GM12878 (cell line): ENCODE data around the gene TDRD9. TPM values are rescaled to one million over a fixed set of nuclear protein-coding genes. Genes with fewer than 3 reads are reported as not detected.

Source experiments
- ATAC-seq: fragments of 200-7000 bp; cut with Tn5 transposase; 3 replicates; pipeline ENCODE4 v1.9.1; 2020; ENCODE audit warnings: mild to moderate bottlenecking, moderate library complexity
- BruUV-seq: library from RNA; stranded (reverse); fragments of 400-500 nt; replicated peaks from 2 replicates; lab custom pipeline; 2021; lab: Mats Ljungman, UMichigan
- CTCF ChIA-PET: fragments of 300-600 bp; sonication (Branson Sonifier 250); formaldehyde crosslinking; extraction: SDS; loops from one replicate; lab custom pipeline; 2021; ENCODE audit warnings: inconsistent platforms; lab: Yijun Ruan, JAX
- POLR2A ChIA-PET: fragments of 350-600 bp; formaldehyde crosslinking; extraction: SDS; loops from one replicate; lab custom pipeline; 2021; ENCODE audit warnings: inconsistent platforms; lab: Charles Lee
- RAD21 ChIA-PET: fragments of 300-600 bp; sonication (Branson Sonifier 250); formaldehyde crosslinking; loops from one replicate; lab custom pipeline; 2023; ENCODE audit warnings: antibody characterized with exemption; ENCODE audit not compliant: unreplicated experiment; lab: Charles Lee
- SMC1A ChIA-PET: fragments of 300-600 bp; sonication (Branson Sonifier 250); formaldehyde crosslinking; loops from one replicate; lab custom pipeline; 2023; ENCODE audit not compliant: unreplicated experiment, uncharacterized antibody; lab: Charles Lee
- DNase-seq: peaks from one replicate; pipeline ENCODE4 v3.0.0-alpha.2; 2011; ENCODE audit warnings: low read depth, low spot score
- FAIRE-seq: peaks from 3 replicates; lab custom pipeline; 2011; peaks lifted over from hg19 to GRCh38; lab: Jason Lieb, UNC
- H2AFZ ChIP-seq: 2 replicates; pipeline ENCODE4 v1.6.0; 2011; ENCODE audit warnings: low read depth, low read length, control low read depth; ENCODE audit not compliant: control insufficient read depth
- H3K27ac ChIP-seq: 2 replicates; pipeline ENCODE4 v1.5.1; 2011; ENCODE audit warnings: control low read depth; ENCODE audit not compliant: control insufficient read depth, insufficient read depth
- H3K27me3 ChIP-seq, 2 experiments: replicated peaks in 1 of 2; 2 replicates each; pipeline versions ENCODE4 v1.6.0 to v1.6.1; 2011; ENCODE audit warnings: low read length in 1 of 2; ENCODE audit not compliant: control insufficient read depth in 2 of 2, insufficient read depth in 2 of 2
- H3K36me3 ChIP-seq, 2 experiments: 2 replicates each; pipeline ENCODE4 v1.5.1; 2011; ENCODE audit warnings: low read length in 1 of 2; ENCODE audit not compliant: control insufficient read depth in 2 of 2, insufficient read depth in 2 of 2
- H3K4me1 ChIP-seq: 2 replicates; pipeline ENCODE4 v1.6.1; 2011; ENCODE audit warnings: mild to moderate bottlenecking, low read length, moderate library complexity, mixed read lengths; ENCODE audit not compliant: control insufficient read depth, insufficient read depth
- H3K4me2 ChIP-seq: 2 replicates; pipeline ENCODE4 v1.6.0; 2011; ENCODE audit warnings: control low read depth; ENCODE audit not compliant: control insufficient read depth, insufficient read depth
- H3K4me3 ChIP-seq: fragments of 200-600 bp; sonication (generic); 2 replicates; pipeline ENCODE4 v1.5.1; 2016
- H3K79me2 ChIP-seq: 2 replicates; pipeline ENCODE4 v1.6.0; 2011; ENCODE audit warnings: low read length; ENCODE audit not compliant: control insufficient read depth, insufficient read depth
- H3K9ac ChIP-seq: 2 replicates; pipeline ENCODE4 v1.8.0; 2011; ENCODE audit warnings: low read length, control low read depth, mixed read lengths; ENCODE audit not compliant: control insufficient read depth, insufficient read depth
- H3K9me3 ChIP-seq: replicated peaks from 3 replicates; pipeline ENCODE4 v1.5.1; 2011; ENCODE audit warnings: mild to moderate bottlenecking, low read length; ENCODE audit not compliant: control insufficient read depth, insufficient read depth
- H4K20me1 ChIP-seq: 2 replicates; pipeline ENCODE4 v1.6.0; 2011; ENCODE audit not compliant: control insufficient read depth, insufficient read depth
- CBX5 ChIP-seq: sonication (generic); IDR thresholded peaks from 2 replicates; pipeline ENCODE4 v1.6.1; 2016; ENCODE audit warnings: low read depth, moderate library complexity, mild to moderate bottlenecking, inconsistent platforms
- ELK1 ChIP-seq: IDR thresholded peaks from 2 replicates; pipeline ENCODE4 v1.6.1; 2012; ENCODE audit warnings: low read depth, low read length, improper control_type of control experiment
- FOXM1 ChIP-seq: IDR thresholded peaks from 2 replicates; pipeline ENCODE4 v1.6.1; 2012; ENCODE audit warnings: low read depth, mild to moderate bottlenecking, inconsistent platforms, low read length, moderate library complexity
- HDGF ChIP-seq: fragments of 450-650 bp; IDR thresholded peaks from 2 replicates; pipeline ENCODE4 v1.6.1; 2016; ENCODE audit warnings: antibody characterized with exemption
- NFXL1 ChIP-seq: fragments of 450-650 bp; IDR thresholded peaks from 2 replicates; pipeline ENCODE4 v1.6.1; 2017; ENCODE audit warnings: antibody characterized with exemption, mild to moderate bottlenecking, borderline replicate concordance
- NR2C1 ChIP-seq: fragments of 450-650 bp; IDR thresholded peaks from 2 replicates; pipeline ENCODE4 v1.6.1; 2017; ENCODE audit warnings: antibody characterized with exemption, mild to moderate bottlenecking, moderate library complexity
- RCOR1 ChIP-seq: conservative IDR thresholded peaks from 2 replicates; pipeline ENCODE4 v1.6.1; 2012; ENCODE audit warnings: low read depth, low read length, improper control_type of control experiment
- RELA ChIP-seq: fragments of 450-650 bp; IDR thresholded peaks from 2 replicates; pipeline ENCODE4 v1.8.0; 2014; ENCODE audit warnings: borderline replicate concordance; ENCODE audit not compliant: partially characterized antibody
- ZNF217 ChIP-seq: fragments of 450-650 bp; IDR thresholded peaks from 2 replicates; pipeline ENCODE4 v1.6.1; 2017; ENCODE audit warnings: antibody characterized with exemption, mild to moderate bottlenecking
- ZZZ3 ChIP-seq: IDR thresholded peaks from 2 replicates; pipeline ENCODE4 v1.6.1; 2011; ENCODE audit warnings: low read depth; ENCODE audit not compliant: control insufficient read depth, insufficient read length
- WGBS: methylation state at CpG from one replicate; pipeline ENCODE4 v1.1.6; 2016; ENCODE audit warnings: low lambda C conversion rate; ENCODE audit not compliant: insufficient replicate concordance, insufficient coverage; ENCODE audit errors: missing lambda C conversion rate; 5-methylcytosine and 5-hydroxymethylcytosine counted together
- in situ Hi-C: fragments of 300-500 bp; cut with MboI; formaldehyde crosslinking; loops from 9 replicates; pipeline ENCODE4 v1.14.3; 2018; ENCODE audit warnings: mixed read lengths
- intact Hi-C: fragments of 100-400 bp; cut with micrococcal nuclease; formaldehyde crosslinking; loops from one replicate; pipeline ENCODE4 v1.14.2; 2022; ENCODE audit not compliant: unreplicated experiment
- polyA plus RNA-seq, 11 experiments: library from polyadenylated mRNA; depleted of rRNA in 4 of 11; unstranded in 6 of 11; stranded (reverse) in 5 of 11; fragments of >200 nt; fragmentation: Nextera tagmentation in 4 of 11; fragmentation: Illumina TruSeq in 1 of 11; extraction: Ambion mirVana in 4 of 11; extraction: Trizol in 1 of 11; gene quantifications; 1 replicate in 1 of 11; 2 replicates in 10 of 11; pipeline versions ENCODE4 v1.2.1 to v1.2.3, GENCODE V29; 2011 to 2016; ENCODE audit warnings: inconsistent platforms in 2 of 11, missing spikeins in 2 of 11, low read depth in 1 of 11
- total RNA-seq, 4 experiments: library from RNA; depleted of rRNA in 3 of 4; stranded (reverse); fragments of >200 nt in 3 of 4; fragmentation: Illumina TruSeq in 1 of 4; extraction: Trizol in 1 of 4; gene quantifications; 2 replicates each; pipeline versions ENCODE4 v1.2.1 to v1.2.3, GENCODE V29; 2013 to 2021

TDRD9 gene
- total and polyA plus RNA-seq, 10 of the 15 experiments (the other 5 are each of a cell fraction or from before 2014, with no cell fraction given), result 0.12 TPM; not detected in 9

GRCh38 chr14:103898204-103898603, 30.1 kb upstream of the TDRD9 start:
- TF ChIP-seq RCOR1 (no peak), ELK1 (no peak), NFXL1 (no peak), ZZZ3 (no peak), CBX5 (no peak), FOXM1 (no peak), HDGF (no peak), NR2C1 (no peak), RELA (no peak), ZNF217 (no peak)
- Histone ChIP-seq H3K4me2 (no peak overlapping the region), H3K27ac (no peak overlapping the region), H3K27me3 (no peaks in the 10 kb centered on the region), H2AFZ (no peak overlapping the region), H3K79me2 (no peaks in the 10 kb centered on the region), H3K4me3 (no peak overlapping the region), H3K36me3 (no peaks in the 10 kb centered on the region), H3K9ac (no peak overlapping the region), H3K4me1 (no peaks in the 10 kb centered on the region), H4K20me1 (no peaks in the 10 kb centered on the region), H3K9me3 (no peaks in the 10 kb centered on the region)
- FAIRE-seq (no peak), DNase-seq (no peak), ATAC-seq (no peak)
- intact Hi-C loops (no loop called here), in situ Hi-C loops (no loop called here)
- POLR2A ChIA-PET, result no interaction called here
- SMC1A ChIA-PET, result no interaction called here
- BruUV-seq, result no TSS peak
- RAD21 ChIA-PET, result no interaction called here
- 59% methylated on average over 4 of the region's 4 CpGs for WGBS
- CTCF ChIA-PET, result interaction anchor here (1.1 to 5.0 kb wide), 2 partner anchors 91 to 107 kb away, joined by 3 to 52 read pairs; no protein-coding TSS in a partner anchor
